Measurements from ENCODE around the gene POC1A. TPM values are rescaled to one million over a fixed set of nuclear protein-coding genes. Genes with fewer than 3 reads are reported as not detected.

POC1A gene
- total RNA-seq, 1 experiment from 2014 or later: 16.1 TPM

GRCh38 chr3:52051444-52051843 is 102.8 kb downstream of the POC1A start:
- H3K9me3 ChIP-seq (ENCODE audit: low read depth, low read length, poor library complexity, severe bottlenecking): no peaks in the 10 kb centered on the region
- ChIA-PET POLR2A (ENCODE audit: low non-redundant PET) (no interaction called here), CTCF (interaction anchor here (0.6 kb wide), 1 partner anchor 110 kb away, joined by 4 read pairs; the partner anchor contains the start of gene RRP9)
- DNase-seq (ENCODE audit: low spot score): no peak
- intact Hi-C loops (cut with micrococcal nuclease; ENCODE audit: unreplicated experiment): loop anchor here (10.0 kb wide), 1 partner anchor 103 kb away; the partner anchor contains the start of gene POC1A
- peaks cover 14% of the 10 kb centered on the region for H3K4me1 ChIP-seq (ENCODE audit: insufficient read depth, low read length, poor library complexity, severe bottlenecking)
- H3K27me3 ChIP-seq (replicated peaks; ENCODE audit: insufficient read depth, low read depth, low read length, poor library complexity): no peaks in the 10 kb centered on the region
- H3K4me3 ChIP-seq (ENCODE audit: low read depth, low read length, poor library complexity, severe bottlenecking): no peak overlapping the region
- no TSS peak for BruUV-seq (replicated peaks)
- H3K27ac ChIP-seq (ENCODE audit: low read depth, low read length, poor library complexity, severe bottlenecking): peak overlapping the region; percentile 30
- peaks cover 17% of the 10 kb centered on the region for H3K36me3 ChIP-seq (ENCODE audit: insufficient read depth, low read length, poor library complexity, severe bottlenecking)
- TF ChIP-seq EZH2 (IDR thresholded peaks at IDR 0.05; ENCODE audit: borderline replicate concordance, low read depth, low read length, poor library complexity, severe bottlenecking) (no peak), CTCF (conservative IDR thresholded peaks at IDR 0.05; ENCODE audit: low read depth, low read length) (no peak)

- TF ChIP-seq CTCF (conservative IDR thresholded peaks at IDR 0.05; ENCODE audit: low read depth, low read length): no peak
- TF ChIP-seq EZH2 (IDR thresholded peaks at IDR 0.05; ENCODE audit: borderline replicate concordance, low read depth, low read length, poor library complexity, severe bottlenecking): no peak
- POLR2A ChIA-PET (ENCODE audit: low non-redundant PET): interaction anchor here (0.6 kb wide), 1 partner anchor 45 kb away, joined by 3 read pairs; no protein-coding TSS in a partner anchor
Observed at GRCh38 chr3:52050571-52050970, 103.7 kb downstream of the POC1A start.

GRCh38 chr3:52049503-52049902 is 104.7 kb downstream of the POC1A start:
- intact Hi-C loops (cut with micrococcal nuclease; ENCODE audit: unreplicated experiment): no loop called here
- H3K4me1 ChIP-seq (ENCODE audit: insufficient read depth, low read length, poor library complexity, severe bottlenecking): peaks cover 32% of the 10 kb centered on the region
- ChIA-PET CTCF (no interaction called here), POLR2A (ENCODE audit: low non-redundant PET) (no interaction called here)
- no peaks in the 10 kb centered on the region for H3K9me3 ChIP-seq (ENCODE audit: low read depth, low read length, poor library complexity, severe bottlenecking)
- TF ChIP-seq CTCF (conservative IDR thresholded peaks at IDR 0.05; ENCODE audit: low read depth, low read length): no peak
- DNase-seq (ENCODE audit: low spot score): no peak
- H3K4me3 ChIP-seq (ENCODE audit: low read depth, low read length, poor library complexity, severe bottlenecking): no peak overlapping the region
- peaks cover 17% of the 10 kb centered on the region for H3K36me3 ChIP-seq (ENCODE audit: insufficient read depth, low read length, poor library complexity, severe bottlenecking)
- H3K27ac ChIP-seq (ENCODE audit: low read depth, low read length, poor library complexity, severe bottlenecking): no peak overlapping the region
- H3K27me3 ChIP-seq (replicated peaks; ENCODE audit: insufficient read depth, low read depth, low read length, poor library complexity): no peaks in the 10 kb centered on the region
- BruUV-seq (replicated peaks): no TSS peak

More at GRCh38 chr3:52050571-52050970, 103.7 kb downstream of the POC1A start:
- Histone ChIP-seq H3K4me3 (ENCODE audit: low read depth, low read length, poor library complexity, severe bottlenecking) (no peak overlapping the region), H3K9me3 (ENCODE audit: low read depth, low read length, poor library complexity, severe bottlenecking) (no peaks in the 10 kb centered on the region), H3K4me1 (ENCODE audit: insufficient read depth, low read length, poor library complexity, severe bottlenecking) (peaks cover 22% of the 10 kb centered on the region), H3K27ac (ENCODE audit: low read depth, low read length, poor library complexity, severe bottlenecking) (no peak overlapping the region), H3K36me3 (ENCODE audit: insufficient read depth, low read length, poor library complexity, severe bottlenecking) (peaks cover 17% of the 10 kb centered on the region), H3K27me3 (replicated peaks; ENCODE audit: insufficient read depth, low read depth, low read length, poor library complexity) (no peaks in the 10 kb centered on the region)
- intact Hi-C loops (cut with micrococcal nuclease; ENCODE audit: unreplicated experiment): loop anchor here (10.0 kb wide), 1 partner anchor 104 kb away; the partner anchor contains the start of gene POC1A
- CTCF ChIA-PET: no interaction called here
- BruUV-seq (replicated peaks): no TSS peak
- DNase-seq (ENCODE audit: low spot score): no peak

All from A673 (cell line).